VCaP (cell line): ENCODE data around the gene LYPD4.
A peak's percentile ranks its signal among the peaks of the same experiment; 100 is the strongest.
"Not testable (repeated sequence)": the region's sequence is repeated elsewhere in the genome, so short reads cannot be mapped to it uniquely, and the experiment has no call there.

ENCODE experiments used
- H3K27ac ChIP-seq: fragments of 450-650 bp; 2 replicates; pipeline ENCODE4 v1.5.1; 2017
- CTCF ChIP-seq: fragments of 450-650 bp; conservative IDR thresholded peaks from 2 replicates; pipeline ENCODE4 v1.5.1; 2017; ENCODE audit warnings: mild to moderate bottlenecking, moderate library complexity

Gene LYPD4

GRCh38 chr19:41879670-41880328, 35.3 kb upstream of the LYPD4 start:
- no peak for TF ChIP-seq CTCF
- no peak overlapping the region for H3K27ac ChIP-seq

DNA sequence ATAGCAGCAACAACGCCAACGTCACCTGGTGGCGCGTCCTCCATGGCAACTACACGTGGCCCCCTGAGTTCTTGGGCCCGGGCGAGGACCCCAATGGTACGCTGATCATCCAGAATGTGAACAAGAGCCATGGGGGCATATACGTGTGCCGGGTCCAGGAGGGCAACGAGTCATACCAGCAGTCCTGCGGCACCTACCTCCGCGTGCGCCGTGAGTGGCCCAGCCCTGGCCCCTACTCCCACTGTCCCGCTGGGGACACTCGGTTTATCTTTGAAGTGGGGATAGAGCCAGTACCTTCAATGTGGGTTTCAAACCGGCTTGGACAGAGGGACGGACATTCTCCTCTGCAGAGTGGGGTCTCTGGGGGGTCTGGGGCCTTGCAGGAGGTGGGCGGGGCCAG, 34.6 kb upstream of the LYPD4 start:
- no peak for TF ChIP-seq CTCF
- H3K27ac ChIP-seq, result no peak overlapping the region

DNA sequence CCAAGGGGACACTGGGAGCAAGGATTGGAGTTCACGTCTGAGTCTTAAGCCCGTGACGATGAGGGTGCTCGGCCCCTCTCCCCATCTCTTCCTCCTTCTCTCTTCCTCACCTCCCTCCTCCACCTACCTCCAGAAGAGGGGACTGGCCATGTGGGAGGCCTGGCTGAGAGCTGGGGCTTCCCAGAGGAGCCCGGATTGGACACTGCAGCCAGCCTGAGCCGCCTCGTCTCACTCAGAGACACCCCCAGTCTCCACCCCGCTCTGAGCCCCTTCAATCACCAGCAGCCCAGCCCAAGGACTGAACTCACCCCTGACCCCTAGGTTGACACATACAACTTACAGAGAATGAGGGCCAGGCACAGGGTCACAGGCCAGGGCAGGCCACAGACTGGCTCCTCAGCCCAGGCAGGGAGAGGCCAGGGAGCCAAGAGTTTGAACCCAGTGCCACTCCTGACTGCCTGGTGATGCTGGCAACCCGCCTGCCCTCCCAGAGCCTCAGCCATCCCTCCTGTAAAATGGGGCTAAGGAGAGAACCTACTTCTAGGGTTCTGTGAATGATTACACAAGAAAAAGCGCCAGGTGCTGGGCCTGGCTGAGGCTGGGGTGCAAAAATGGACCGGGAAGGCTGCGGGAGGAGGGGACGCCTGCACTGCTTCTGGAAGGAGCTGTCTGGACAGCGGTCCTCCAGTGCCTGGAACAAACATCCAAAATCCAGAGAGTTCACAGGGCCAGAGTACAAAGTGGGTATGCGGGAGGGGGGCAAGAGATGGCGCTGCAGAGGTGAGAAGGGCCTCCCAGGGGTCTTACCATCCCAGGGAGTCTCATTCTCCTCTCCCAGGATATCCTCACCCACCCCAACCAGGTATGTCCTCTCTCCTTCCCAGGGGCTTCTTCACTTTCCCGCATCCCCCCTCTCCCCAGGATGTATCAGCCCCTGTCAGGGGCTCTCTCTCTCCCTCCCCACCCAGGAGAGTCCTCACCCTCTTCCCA, 33.7 kb upstream of the LYPD4 start:
- TF ChIP-seq CTCF, result no peak
- H3K27ac ChIP-seq, result no peak overlapping the region

GRCh38 chr19:41876847-41877832, 32.7 kb upstream of the LYPD4 start, which contains the start of gene CD79A:
Gene CD79A, plus strand, starts transcription at chr19:41877279. Its CDS starts 26 bp downstream, at chr19:41877305.
- H3K27ac ChIP-seq, result no peak within 1 kb of the TSS

DNA sequence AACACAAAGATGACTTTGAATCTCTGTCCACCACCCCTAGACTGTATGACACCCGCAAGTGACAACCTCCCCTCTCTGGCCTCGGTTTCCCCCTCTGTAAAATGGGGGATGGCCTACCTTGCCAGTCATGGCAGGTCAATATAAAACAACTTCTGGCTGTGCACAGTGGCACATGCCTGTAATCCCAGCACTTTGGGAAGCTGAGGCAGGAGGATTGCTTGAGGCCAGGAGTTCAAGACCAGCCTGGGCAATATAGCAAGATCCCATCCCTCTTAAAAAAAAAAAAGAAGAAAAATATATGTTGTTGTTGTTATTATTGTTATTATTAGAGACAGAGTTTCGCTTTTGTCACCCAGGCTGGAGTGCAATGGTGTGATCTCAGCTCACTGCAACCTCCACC, 31.5 kb upstream of the LYPD4 start:
- H3K27ac ChIP-seq, result not testable (repeated sequence)

More at GRCh38 chr19:41876847-41877832, 32.7 kb upstream of the LYPD4 start, which contains the start of gene CD79A:
- TF ChIP-seq CTCF, result no peak

DNA sequence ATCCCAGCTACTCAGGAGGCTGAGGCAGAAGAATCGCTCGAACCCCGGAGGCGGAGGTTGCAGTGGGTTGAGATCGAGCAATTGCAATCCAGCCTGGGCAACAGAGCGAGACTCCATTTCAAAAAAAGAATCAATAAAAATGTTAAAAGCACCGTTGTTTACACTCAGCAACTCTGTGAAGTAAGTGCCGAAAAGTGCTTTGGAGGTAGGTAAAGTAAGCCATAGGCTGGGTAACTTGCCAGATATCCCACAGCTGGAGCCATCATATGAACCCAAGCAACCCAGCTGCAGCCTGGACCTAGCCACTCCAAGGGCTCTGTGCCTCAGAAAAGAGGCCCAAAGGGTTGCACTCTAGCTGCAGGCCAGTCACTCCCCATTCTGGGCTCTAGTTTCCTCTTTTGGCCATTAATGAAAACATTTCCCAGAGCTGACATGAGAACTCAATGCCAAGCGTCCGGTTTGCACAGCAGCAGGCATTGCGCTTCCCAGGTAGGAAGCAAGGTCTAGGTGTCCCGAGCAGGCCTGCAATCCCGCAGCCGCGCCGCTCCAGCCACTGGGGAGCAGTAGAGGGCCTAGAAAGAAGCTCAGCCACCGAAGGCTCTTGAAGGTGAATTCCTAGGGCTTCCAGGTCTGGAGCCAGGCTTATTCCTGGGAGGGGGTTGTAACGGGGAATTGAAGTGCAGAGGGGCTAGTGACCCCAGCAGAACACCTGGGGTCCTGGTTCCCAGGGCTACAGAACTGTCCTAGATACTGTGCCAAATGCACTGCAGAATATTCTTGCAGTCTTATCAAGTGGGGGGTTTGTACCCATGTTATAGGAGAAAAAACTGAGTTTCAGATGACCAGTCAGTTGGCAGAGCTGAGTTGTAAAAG, 28.5 kb upstream of the LYPD4 start:
- TF ChIP-seq CTCF, result peak; percentile 90
- peak overlapping the region; percentile 30; the same call in 1 of the 2 replicates for H3K27ac ChIP-seq

DNA sequence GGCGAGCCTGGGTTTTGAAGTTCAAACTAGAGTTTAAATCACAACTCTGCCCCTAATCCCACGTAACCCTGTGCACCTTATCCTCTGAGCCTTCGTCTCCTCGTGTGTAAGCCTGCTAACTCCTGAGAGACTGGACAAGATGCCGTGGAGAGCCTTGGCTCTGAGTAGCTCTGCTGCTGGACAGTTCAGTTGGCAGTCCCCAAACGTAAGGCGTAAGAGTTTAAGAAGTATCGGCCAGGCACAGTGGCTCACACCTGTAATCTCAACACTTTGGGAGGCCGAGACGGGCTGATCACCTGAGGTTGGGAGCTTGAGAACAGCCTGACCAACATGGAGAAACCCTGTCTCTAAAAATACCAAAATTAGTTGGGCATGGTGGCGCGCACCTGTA, 27.9 kb upstream of the LYPD4 start:
- no peak overlapping the region; the same call in 1 of the 2 replicates for H3K27ac ChIP-seq
- no peak for TF ChIP-seq CTCF
